Pancreas (tissue), 10 donors: Measurements from ENCODE around the gene GLG1. TPM values are rescaled to one million over a fixed set of nuclear protein-coding genes. Genes with fewer than 3 reads are reported as not detected.

Experiments
- ATAC-seq, 4 donors: fragments of 200-7000 bp; cut with Tn5 transposase; one replicate each; pipeline versions ENCODE4 v1.8.0 to v1.9.1; 2020; ENCODE audit warnings: mild to moderate bottlenecking in 4 of 4, moderate library complexity in 4 of 4
- DNase-seq, 6 donors: peaks; one replicate each; pipeline ENCODE4 v3.0.0-alpha.2; 2020
- FAIRE-seq: peaks from 2 replicates; lab custom pipeline; 2012; peaks lifted over from hg19 to GRCh38; lab: Jason Lieb, UNC
- H3K27ac ChIP-seq, 4 donors: fragments of 200-600 bp; sonication (generic); 1 replicate in 3 of 4; 2 replicates in 1 of 4; pipeline versions ENCODE4 v1.5.0 to v1.8.0; 2020
- H3K27me3 ChIP-seq, 4 donors: fragments of 200-600 bp; one replicate each; pipeline ENCODE4 v1.8.0; 2021
- H3K36me3 ChIP-seq, 3 donors: fragments of 200-600 bp; sonication (generic) in 1 of 3; one replicate each; pipeline versions ENCODE4 v1.5.0 to v1.8.0; 2020 to 2021
- H3K4me1 ChIP-seq, 3 donors: fragments of 200-600 bp; one replicate each; pipeline ENCODE4 v1.8.0; 2021
- H3K4me3 ChIP-seq, 4 donors: fragments of 200-600 bp; sonication (generic) in 2 of 4; one replicate each; pipeline versions ENCODE4 v1.5.0 to v1.8.0; 2020 to 2021
- H3K9me3 ChIP-seq, 4 donors: fragments of 200-600 bp; one replicate each; pipeline ENCODE4 v1.8.0; 2021
- WGBS, 2 donors: extraction: QIAGEN DNeasy Blood & Tissue Kit; methylation state at CpG; one replicate each; pipeline ENCODE4 v1.1.7; 2013; 5-methylcytosine and 5-hydroxymethylcytosine counted together
- intact Hi-C, 3 donors: fragments of 100-400 bp; cut with DNase I; formaldehyde crosslinking; loops; one replicate each; pipeline versions ENCODE4 v1.11.1 to v1.14.2; 2022
- polyA plus RNA-seq, 2 donors: library from polyadenylated mRNA; stranded (reverse); fragments of 200-250 nt; gene quantifications; one replicate each; pipeline ENCODE4 v1.2.3, GENCODE V29; 2013
- total RNA-seq, 6 donors: library from RNA; stranded (reverse); fragmentation: NEBNext Ultra II Directional in 4 of 6; extraction: Animal tissue kit (Norgen Biotek cat#: 25700) in 4 of 6; gene quantifications; one replicate each; pipeline versions ENCODE4 v1.2.1 to v1.2.4, GENCODE V29; 2021 to 2023
- TF ChIP-seq, protein P1 (sequence below), 4 donors: fragments of 200-600 bp; sonication (generic) in 3 of 4; IDR thresholded peaks; one replicate each; pipeline versions ENCODE4 v1.5.0 to v1.8.0; 2021; ENCODE audit warnings: antibody characterized with exemption in 4 of 4
- donor health status: healthy with polysubstance abuse.
- donor health status: DM: no; HTN: no; CAD: no; lungs with moderate emphysema.
- donor health status: DM: no; HTN: no; CAD: no.
- donor health status: control.
- donor health status: control.
- donor health status: Bipolar disorder and iron deficiency.
- donor health status: DM: yes; HTN: yes; CAD: no.
- donor health status: DM: no; HTN: no; CAD: no.
- donor health status: DM: no; HTN: no; CAD: no.
- donor health status: DM: yes; HTN: yes; CAD: no.

Gene GLG1
- total and polyA plus RNA-seq, 8 donors: 30.6 to 93.2 (median 72.0) TPM

DNA sequence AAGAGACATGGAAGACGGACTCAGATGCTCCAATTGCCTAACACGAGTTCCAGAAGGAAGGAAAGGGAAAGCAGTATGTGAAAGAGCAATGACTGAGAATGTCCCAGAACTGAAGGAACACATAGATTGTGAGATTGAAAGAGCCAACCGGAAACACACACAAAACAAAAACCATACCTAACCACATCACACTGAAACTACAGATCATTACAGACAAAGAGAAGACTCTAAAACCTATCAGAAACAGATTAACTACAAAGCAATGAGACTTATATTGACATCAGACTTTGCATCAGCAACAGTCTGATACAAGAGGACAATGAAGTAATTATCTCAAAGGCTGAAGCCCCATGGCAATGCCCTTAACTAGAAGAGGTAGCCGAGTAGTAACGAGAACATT, 140.0 kb downstream of the GLG1 start:
- FAIRE-seq: no peak
- Histone ChIP-seq H3K27me3 (no peaks in the 10 kb centered on the region), H3K4me1 (peaks cover 0 to 10% (median 0%) of the 10 kb centered on the region in 3 donors), H3K4me3 (no peak overlapping the region), H3K9me3 (no peaks in the 10 kb centered on the region), H3K27ac (no peak overlapping the region), H3K36me3 (peaks cover 0 to 50% (median 29%) of the 10 kb centered on the region in 3 donors)
- no peak for DNase-seq
- TF ChIP-seq, protein P1, sequence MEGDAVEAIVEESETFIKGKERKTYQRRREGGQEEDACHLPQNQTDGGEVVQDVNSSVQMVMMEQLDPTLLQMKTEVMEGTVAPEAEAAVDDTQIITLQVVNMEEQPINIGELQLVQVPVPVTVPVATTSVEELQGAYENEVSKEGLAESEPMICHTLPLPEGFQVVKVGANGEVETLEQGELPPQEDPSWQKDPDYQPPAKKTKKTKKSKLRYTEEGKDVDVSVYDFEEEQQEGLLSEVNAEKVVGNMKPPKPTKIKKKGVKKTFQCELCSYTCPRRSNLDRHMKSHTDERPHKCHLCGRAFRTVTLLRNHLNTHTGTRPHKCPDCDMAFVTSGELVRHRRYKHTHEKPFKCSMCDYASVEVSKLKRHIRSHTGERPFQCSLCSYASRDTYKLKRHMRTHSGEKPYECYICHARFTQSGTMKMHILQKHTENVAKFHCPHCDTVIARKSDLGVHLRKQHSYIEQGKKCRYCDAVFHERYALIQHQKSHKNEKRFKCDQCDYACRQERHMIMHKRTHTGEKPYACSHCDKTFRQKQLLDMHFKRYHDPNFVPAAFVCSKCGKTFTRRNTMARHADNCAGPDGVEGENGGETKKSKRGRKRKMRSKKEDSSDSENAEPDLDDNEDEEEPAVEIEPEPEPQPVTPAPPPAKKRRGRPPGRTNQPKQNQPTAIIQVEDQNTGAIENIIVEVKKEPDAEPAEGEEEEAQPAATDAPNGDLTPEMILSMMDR (IDR thresholded peaks at IDR 0.05): no peak
- ATAC-seq: no peak
- WGBS, 2 donors: 91 to 93% methylated on average over 5 of the region's 5 CpGs
- intact Hi-C loops: no loop called here

DNA sequence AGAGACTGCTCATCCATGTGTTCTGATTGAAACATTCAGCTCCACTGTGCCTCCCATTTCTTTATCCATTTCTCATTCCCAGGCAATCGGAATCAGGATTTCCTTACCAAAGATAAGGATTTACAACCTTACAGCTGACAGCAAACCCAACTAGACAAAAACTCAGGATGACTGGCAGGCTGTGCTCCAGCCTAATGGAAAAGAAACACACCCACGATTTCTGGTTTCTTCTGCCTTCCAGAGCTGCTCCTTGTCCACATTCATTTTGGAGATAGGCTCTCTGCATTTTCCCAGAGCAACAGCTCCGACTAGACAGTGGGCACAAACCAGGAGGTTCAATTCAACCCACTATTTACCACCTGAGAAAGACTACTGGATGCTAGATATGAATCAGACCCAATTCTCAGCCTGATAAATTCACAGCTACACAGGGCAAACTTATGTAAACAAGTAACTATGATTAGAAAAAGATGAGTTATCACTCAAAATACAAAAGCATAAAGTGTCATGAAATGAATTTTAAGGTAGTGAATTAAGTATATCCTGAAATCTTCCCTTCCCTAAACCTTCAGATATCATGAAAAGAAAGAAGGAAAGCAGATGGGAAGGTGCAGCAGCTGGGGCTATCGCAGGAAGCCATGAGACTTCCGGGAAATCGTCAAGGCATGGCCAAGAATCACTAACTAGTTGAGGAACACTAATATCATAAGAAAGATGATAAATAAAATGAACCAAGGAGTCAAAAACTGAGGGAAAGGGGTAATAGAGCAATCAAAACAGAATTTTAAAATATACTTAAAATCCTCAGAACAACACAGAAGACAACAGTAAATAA, 140.8 kb downstream of the GLG1 start:
- H3K27me3 ChIP-seq: no peaks in the 10 kb centered on the region
- no peaks in the 10 kb centered on the region for H3K9me3 ChIP-seq
- H3K27ac ChIP-seq: no peak overlapping the region
- no peak overlapping the region for H3K4me3 ChIP-seq
- H3K36me3 ChIP-seq: peaks cover 0 to 53% (median 34%) of the 10 kb centered on the region in 3 donors
- FAIRE-seq (no peak), DNase-seq (peak in 1 of 6 donors; percentile 48), ATAC-seq (no peak)
- intact Hi-C loops: no loop called here
- WGBS, 2 donors: 68 to 79% methylated on average over 6 of the region's 6 CpGs
- TF ChIP-seq, protein P1 (IDR thresholded peaks at IDR 0.05): no peak
- H3K4me1 ChIP-seq: peaks cover 0 to 10% (median 0%) of the 10 kb centered on the region in 3 donors

DNA sequence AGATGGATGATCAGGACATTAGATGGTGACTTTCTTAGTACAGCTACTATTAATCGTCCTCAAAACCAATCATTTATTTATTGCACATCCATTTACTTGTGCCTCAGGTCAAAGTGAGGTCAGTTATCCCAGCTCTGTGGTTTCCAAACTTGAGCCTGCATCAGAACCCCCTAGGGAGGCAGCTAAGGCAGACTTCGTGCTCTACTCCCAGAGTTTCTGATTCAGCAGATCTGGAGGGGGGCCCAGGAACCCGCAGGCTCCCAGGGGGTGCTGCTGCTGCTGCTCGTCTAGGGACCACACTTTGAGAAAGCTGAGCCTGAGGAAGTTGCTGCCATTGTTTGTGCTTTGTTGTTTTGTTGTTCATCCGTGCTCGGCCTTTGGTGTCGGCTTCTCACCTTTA, 141.6 kb downstream of the GLG1 start:
- no peak overlapping the region for H3K4me3 ChIP-seq
- no peaks in the 10 kb centered on the region for H3K9me3 ChIP-seq
- H3K27ac ChIP-seq: no peak overlapping the region
- intact Hi-C loops: no loop called here
- ATAC-seq (no peak), DNase-seq (no peak), FAIRE-seq (no peak)
- 87 to 90% methylated on average over 7 of the region's 7 CpGs for WGBS, 2 donors
- no peaks in the 10 kb centered on the region for H3K27me3 ChIP-seq
- H3K36me3 ChIP-seq: peaks cover 0 to 47% (median 34%) of the 10 kb centered on the region in 3 donors
- H3K4me1 ChIP-seq: peaks cover 3 to 10% (median 6%) of the 10 kb centered on the region in 3 donors
- TF ChIP-seq, protein P1 (IDR thresholded peaks at IDR 0.05): no peak

DNA sequence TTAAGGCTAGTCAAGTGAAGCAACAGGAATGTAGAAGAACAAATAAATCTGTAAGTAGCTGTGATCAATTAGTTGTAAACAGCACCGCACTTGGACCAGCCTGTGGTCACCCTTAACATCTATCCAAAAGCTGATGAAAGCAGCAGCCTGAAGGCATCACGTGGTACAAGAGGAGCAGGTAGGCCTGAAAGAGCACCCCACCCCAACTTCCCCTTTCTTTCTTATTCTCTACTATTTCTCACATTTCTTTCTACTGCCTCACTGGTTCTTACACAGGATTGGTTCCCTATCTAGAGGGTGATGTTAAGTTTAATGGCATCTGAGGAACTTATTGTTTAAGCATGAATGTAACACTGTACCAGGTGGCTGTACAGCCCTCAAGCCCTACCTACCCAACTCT, 143.0 kb downstream of the GLG1 start:
- ATAC-seq (no peak), DNase-seq (no peak), FAIRE-seq (no peak)
- intact Hi-C loops: no loop called here
- Histone ChIP-seq H3K4me1 (peaks cover 3 to 10% (median 6%) of the 10 kb centered on the region in 3 donors), H3K27ac (no peak overlapping the region), H3K4me3 (no peak overlapping the region), H3K9me3 (no peaks in the 10 kb centered on the region), H3K27me3 (no peaks in the 10 kb centered on the region), H3K36me3 (peaks cover 0 to 44% (median 25%) of the 10 kb centered on the region in 3 donors)
- TF ChIP-seq, protein P1 (IDR thresholded peaks at IDR 0.05): no peak
- 97 to 98% methylated on average over 2 of the region's 2 CpGs for WGBS, 2 donors

DNA sequence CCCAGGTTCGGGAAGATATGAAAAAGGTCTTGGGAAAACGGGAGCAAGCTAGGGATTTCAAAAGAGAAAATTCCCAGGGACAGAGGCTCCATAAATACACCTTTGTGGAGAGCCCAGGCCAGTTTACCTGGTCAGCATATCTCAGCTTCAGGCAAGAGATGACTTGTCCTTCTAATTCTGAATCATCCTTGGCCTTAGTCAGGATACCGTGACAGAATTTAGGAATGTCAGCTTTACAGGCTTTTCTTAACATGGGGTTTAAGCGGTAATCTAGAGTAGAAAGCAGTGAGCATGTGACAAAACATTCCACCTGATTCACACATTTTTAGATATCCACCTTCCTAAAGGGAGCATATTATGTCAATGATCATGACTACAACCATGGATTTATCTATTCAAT, 144.6 kb downstream of the GLG1 start:
- H3K36me3 ChIP-seq: peaks cover 0 to 41% (median 25%) of the 10 kb centered on the region in 3 donors
- TF ChIP-seq, protein P1 (IDR thresholded peaks at IDR 0.05): no peak
- intact Hi-C loops: no loop called here
- ATAC-seq (peak in 1 of 4 donors; percentile 8), FAIRE-seq (no peak), DNase-seq (no peak)
- WGBS, 2 donors: 69 to 75% methylated on average over 4 of the region's 4 CpGs
- H3K4me1 ChIP-seq: peaks cover 3 to 10% (median 6%) of the 10 kb centered on the region in 3 donors
- no peaks in the 10 kb centered on the region for H3K9me3 ChIP-seq
- H3K27ac ChIP-seq: no peak overlapping the region
- no peak overlapping the region for H3K4me3 ChIP-seq
- H3K27me3 ChIP-seq: no peaks in the 10 kb centered on the region
